CD4-positive, alpha-beta T cell treated with Interleukin-12 subunit alpha and Interleukin-12 subunit beta, for 1 hour (primary cell): ENCODE results near the gene NKX2-3.

Source experiments
- DNase-seq: peaks from one replicate; pipeline ENCODE4 v3.0.0-alpha.2; 2020

Gene NKX2-3

DNA sequence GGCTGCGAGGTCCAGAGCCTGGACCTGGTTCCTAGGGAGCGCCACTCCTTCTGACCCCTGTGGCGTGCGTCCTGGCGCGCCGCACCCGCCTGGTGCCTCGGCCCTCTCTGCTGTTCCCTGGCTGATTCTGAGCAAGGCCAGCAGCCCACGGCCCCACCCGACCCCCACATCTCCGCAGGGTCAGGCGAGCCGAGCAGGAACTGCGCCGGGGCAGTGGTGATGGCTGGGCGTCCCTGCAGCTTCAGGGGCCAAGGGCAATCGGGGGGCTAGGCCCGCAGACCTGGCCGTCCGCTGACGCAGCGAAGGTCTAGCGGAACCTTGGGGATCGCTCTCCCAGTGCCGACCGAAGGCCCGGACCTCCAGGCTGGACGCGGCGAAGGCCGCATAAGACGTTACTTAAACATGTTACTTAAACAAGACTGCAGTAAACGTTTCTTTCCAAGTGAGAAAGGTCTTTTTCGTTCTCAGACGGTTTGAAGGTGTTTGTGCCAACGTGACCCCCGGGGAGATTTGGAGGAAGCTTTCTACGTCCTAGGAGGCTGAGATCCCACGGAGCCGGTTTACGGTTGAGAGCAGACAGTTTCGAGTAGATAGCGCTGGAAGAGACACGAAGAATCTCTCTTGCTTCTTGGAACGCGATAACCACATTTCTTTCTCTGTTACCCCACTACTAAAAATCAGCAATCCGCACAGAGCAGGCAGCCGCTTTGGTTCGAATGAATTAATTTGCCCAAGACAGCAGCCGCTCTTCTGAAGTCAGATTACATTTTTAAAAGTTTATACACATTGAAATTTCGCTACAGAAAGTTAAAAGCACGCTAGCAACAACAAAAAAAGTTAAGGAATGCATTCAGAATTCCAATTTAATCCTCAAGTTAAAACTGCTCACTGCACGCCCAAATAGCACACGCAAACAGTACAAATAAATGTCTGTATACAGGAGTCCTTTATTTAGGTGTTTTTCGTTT is 4.9 kb upstream of the NKX2-3 start:
- no peak for DNase-seq

DNA sequence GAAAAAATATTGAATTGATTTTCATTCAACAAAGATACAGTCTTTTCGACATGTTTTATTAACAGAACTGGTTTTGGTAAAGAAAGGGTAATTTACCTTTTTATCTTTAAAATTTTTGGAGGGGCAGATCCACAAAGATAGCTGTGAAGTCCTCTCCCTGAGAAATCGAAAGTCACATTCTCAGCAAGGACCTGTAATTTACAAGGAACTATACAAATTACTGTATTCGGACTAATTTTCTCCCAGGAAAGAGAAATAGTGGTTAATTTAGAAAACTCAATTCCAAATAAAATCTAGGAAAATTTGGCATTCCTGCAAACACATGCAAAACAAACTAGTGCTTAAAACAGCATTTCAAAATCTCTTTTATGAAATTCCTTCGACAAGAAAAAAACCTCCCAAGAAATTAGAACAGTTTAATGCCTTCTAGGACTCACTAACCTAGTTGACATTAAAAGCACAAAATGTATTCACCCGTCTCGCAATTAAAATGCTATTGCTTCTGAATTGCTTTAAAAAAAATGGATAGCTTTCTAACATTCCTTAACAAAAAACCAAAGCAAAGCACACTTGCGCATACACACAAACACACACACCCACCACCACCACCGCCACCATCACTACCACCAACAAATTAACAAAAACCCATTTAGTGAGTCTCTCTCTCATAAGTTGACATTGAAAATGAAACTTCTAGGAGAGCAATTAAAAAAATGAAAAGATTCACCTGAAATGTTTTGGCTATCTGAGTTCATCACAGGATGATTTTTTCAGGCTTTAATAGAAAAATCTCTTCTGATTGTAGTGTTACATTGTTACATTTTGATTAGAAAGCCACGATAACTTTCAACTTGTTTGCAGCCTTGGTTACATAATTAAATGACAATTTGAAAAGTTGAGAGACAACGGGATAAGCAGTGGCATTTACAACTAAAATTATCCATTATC is 4.0 kb upstream of the NKX2-3 start:
- DNase-seq, result no peak

DNA sequence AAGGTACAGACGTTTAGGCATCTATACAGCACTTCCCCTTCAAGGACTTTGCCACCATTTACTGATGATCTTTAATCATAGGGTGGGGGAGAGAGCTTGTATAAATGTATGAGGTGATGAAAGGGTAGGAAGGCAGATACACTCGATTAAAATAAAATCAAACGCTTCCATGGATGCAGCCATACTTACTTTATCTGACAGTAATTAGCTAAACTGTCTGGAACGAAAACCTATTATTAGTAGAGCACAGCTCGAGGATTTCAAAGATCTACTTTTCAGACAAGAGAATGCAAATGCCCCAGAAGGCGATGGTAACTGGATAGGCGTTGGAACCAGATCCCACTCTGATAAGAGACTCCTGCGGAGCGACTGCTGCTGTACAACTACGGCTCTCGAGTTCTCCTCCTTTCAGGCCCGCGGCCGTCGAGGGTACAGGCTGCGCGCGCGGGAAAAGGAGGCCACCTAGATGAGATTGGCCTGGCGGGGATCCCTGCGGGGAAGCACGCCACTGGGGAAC is 3.1 kb upstream of the NKX2-3 start:
- no peak for DNase-seq

DNA sequence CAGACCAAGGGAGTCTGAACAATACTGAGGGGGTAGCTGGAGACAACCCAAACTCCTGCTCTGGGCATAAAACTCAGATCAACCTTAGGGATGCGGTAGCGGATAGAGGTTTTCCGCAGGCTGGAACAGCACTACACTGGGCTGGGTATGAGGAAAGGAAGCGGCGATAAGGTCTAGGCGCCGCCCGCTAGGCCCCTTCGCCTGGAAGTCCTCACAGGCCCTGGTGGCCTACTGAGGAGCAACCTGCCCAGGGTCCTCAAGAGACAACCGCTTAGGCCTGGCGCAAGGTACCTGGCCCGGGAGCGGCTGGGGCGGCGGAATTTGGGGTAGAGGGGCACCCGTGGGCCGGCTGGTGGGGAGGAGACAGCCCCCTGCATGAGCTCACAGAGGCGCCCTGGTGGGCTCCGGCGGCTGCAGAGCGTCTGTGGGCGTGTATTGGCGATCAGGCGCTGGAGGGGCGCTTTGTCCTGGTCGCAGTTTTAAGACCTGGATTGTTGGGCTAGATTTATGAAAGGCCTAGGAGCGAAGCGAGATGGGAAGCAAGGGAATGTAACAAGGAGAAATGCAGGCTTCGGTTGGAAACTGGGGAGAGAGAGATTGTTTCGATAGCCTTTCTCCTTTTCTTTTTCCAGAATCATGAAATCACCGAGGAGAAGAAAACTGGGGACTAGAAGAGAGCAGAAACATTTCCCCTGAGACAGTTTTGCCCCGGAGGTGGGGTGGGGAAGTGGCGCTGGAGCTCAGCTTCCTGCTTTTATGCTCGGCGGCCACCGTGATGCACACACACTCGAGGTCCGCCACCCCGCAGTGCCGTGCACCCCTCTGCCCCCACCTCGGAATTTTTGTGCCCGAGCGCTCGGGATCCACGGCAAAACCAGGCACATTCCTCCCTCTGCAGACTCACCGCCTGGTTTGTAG is 2.4 kb upstream of the NKX2-3 start:
- no peak for DNase-seq

DNA sequence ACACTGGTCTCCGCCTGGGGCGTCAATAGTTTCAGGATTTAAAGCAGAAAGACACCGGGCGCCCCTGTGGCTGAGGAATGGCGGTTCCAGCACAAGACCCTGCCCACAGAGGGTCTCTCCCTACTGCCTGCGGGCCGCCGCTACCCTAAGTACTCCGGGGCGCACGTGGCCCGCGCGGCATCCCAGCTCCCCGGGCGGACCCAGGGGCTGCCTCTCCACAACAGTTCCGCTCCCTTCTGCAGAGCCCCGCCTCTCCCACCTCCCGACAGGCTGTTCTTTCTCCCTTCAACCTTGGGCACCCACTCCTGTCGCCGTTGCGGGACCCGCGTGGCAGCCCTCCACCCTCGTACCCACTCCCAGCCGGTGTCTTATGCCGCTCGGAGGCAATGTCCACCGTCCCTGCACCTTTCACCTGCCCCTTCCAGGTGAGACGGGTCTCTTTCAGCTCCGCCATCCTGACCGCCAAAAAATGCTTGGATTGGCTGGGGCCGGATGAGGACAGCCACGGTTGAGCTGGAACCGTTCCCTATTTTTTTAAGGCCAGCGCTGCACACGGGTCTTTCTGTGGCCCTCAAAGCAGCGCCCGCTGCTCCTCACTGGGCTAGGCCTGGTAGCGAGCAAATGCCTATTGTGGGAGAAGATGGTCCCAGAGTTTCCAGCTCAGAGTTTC is 1.6 kb upstream of the NKX2-3 start:
- no peak for DNase-seq

GRCh38 chr10:99531696-99532593 is 797 bp upstream of the NKX2-3 start:
- no peak for DNase-seq

DNA sequence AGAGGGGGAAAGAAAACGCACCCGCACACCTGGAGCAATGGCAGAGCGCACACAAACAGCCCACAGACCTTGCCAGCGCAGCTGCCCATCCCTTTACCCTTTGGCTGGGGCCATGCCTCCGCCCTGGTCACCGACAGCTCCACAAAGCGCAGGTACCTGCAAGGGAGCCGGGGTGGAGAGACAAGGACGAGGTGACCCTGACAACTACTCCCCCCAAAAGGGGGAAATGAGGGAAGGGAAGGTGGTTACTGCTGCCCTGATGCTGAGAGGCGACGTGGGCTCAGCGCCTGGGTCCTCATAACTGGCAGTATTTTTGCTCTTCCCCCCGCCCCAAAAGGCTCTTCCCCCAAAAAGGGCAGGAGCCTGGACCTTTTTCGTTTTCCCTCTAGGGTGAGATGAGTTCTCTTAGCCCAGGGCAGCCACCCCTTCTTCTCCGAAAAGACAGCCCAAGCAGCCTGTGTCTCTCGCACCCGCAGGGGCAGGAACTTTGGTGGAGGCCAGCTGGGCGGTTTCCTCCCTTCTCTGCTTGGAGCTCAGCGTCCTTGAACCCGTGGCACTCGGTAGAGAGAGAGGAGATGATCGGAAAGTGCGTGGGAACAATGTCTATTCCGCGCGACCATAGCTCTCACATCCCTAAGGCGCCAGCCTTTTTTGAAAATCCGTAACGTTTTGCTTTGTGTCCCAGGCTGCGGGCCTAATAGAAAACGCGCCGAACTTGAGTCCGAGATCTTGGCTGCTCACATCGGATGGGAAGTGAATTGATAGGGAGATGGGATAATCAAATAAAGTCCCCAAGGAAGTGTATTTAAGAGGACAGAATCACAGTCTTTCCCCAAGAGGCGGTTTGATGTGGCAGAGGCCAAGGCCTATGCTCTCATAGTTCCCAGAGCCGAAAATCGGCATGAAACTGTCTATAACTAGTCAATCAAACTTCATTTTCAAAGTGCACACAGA is 1.0 kb downstream of the NKX2-3 start:
- no peak for DNase-seq

DNA sequence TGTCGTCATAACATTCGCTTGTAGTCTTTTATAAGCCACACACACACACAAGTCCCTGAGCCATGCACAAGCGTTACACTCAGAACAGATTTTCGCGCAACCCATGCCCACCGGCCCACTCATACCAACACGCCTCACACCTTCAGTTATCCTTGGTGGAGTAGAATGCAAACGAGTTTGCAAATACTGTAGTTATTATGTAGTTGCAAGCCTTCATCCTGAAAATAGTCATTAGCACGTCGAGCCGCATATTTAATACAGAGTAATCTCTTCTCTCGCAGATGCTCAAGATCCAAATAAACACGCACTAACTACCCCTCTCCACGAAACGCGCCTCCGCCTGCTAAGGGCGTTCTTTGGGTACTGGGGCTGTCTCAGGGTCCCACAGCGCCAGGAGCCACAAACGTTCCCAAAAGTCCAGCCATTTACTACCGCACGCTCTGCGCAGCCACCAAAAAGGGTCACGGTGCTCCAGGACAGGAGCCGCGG is 1.8 kb downstream of the NKX2-3 start:
- no peak for DNase-seq

- no peak for DNase-seq
Measured at GRCh38 chr10:99534939-99535763, 2.4 kb downstream of the NKX2-3 start.

DNA sequence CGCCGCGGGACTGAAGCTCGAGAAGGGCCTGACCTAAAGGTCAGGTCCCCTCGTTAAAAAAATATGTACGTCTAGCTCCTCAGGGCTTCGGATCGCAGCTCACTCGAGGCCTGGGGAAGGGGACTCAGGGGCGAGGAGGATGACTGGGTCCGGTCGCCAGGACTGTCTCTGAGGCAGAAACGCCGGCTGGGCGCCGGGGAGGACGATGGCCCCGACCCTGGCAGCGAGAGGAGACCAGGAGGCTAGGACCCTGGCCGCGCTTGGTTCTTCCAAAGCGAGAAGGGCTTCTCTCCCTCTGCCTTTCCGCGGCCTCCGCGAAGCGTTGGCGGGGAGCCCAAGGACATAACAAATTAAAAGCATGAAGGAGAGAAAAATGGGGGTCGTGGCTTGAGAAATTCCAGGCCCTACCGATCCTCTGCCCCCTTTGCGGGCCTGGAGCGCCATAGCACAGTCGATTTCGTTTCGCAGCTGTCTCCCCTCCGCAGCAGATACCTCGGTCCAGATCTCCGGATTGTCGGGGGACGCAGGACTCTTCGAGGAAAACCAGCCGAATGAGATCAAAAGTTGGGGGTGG is 3.1 kb downstream of the NKX2-3 start:
- DNase-seq, result no peak

- DNase-seq, result no peak
Measured at GRCh38 chr10:99536338-99537085, 3.8 kb downstream of the NKX2-3 start.

- DNase-seq, result no peak
Measured at GRCh38 chr10:99537086-99537988, 4.6 kb downstream of the NKX2-3 start.

DNA sequence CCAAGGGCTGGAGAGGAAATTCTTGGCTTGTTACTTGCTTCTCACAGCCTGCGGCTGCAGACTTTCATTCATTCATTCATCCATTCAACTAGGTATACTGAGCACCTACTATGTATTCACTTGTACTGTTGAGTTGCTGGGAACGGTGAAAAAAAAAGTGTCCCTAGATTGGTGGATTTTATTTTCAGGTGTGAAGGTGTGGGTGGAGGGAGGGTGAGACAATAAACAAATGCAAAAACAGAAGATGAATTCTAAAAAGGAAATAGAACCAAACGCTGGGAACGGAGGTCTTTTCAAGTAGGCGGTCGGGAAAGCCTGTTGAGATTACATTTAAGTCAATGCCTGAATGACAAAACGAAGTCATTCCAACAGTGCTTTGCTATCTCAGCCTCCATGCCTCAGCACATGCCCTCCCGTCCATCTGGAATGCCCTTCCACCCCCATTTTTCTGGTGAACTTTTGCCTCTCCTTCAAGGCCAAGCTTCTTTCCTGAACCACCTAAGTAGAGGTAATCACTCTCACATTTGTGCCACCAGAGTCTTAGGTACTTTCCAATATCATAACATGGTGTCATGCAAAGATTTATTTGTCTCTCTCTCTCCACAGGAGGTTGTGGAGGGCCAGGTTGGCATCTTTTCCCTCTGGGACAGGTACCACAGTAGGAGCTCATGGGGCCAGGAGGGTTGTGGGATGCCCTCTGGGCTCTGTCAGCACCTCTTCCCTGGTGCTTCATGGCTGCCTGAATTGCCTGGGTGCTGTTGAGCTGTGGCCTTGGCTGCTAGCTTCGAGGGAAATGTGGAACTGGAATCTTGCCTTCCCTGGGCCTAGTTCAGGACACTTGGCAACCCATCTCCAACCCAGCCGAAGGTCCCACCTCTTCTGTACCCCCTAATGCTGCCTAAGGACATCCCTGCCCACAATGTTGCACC is 5.5 kb downstream of the NKX2-3 start:
- DNase-seq, result no peak

DNA sequence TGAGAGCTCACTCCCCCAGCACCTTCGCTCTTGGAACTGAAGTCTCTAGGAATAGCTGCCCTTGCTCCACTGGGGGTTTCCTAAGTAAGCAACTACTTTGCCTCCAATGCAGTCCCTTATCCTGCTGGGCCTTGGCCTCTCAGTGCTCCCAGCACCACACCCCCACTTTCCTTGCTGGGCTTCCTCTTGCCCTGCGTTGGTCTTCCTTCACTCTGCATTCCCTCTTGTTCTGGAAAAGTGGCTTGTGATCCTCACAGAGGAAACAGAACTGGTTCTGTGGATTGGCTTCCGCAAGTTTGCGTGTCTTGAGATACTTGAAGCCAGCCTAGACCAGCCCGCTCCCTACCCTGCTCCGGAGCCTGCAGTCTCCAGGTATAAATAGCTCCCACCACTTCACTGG is 6.4 kb downstream of the NKX2-3 start:
- no peak for DNase-seq

DNA sequence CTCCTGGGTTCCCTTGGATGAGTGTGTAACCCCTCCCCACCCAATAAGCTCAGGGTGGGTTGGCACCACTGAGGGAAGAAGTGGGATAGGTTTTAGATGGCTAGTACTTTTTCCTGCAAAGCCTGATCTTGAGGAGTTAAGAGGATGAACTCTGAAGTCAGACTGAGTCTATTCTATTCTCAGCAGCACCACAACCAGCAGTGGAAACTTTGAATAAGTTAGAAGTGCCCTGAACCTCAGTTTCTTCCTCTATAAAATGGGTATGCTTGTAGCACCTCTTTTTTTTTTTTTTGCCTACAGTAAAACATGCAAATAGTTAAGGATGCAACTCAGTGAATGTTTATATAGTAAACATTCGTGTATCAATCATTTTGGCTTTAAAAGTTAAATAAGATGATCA is 7.1 kb downstream of the NKX2-3 start:
- no peak for DNase-seq
